Measurements from ENCODE around the gene NPBWR2. TPM values are rescaled to one million over a fixed set of nuclear protein-coding genes. Genes with fewer than 3 reads are reported as not detected.

The NPBWR2 gene
- total and polyA plus RNA-seq, 4 donors = not detected

DNA sequence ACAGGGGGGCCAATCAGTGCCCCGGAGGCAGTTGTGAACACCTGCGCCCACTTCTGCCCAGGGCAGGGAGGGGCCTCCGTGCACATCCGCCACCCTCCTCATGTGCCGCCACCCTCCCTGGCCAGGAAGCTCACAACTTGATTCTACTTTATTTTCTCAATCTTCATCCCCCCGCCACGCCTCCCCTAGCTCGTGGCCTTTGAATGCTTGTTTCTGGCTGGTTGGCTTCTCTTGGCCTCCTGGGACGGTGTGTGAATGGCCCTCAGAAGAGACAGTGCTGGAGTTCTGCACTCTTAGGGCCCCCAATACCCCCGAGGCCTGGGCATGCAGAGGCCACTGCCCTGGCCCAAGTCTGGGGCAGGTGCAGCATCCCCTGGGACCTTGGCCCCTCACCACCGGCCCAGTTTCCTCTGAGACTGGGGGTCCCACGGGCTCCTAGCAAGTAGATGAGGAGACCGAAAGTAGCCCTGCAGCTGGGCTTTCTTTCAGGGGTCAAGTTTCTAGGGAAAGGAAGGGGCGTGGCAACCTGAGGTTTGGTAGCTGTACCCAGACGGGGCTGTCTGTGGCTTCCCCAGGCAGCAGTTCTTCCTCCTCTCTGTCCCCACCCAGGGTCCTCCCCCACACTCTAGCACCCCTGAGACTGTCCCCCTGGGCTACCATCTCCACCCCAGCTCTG lies 29.4 kb downstream of the NPBWR2 start:
- Histone ChIP-seq H3K9me3 (ENCODE audit: control insufficient read depth in 4 of 4, low read length in 3 of 4) (no peaks in the 10 kb centered on the region), H3K36me3 (ENCODE audit: control insufficient read depth in 4 of 4, insufficient read depth in 3 of 4, low read depth in 1 of 4, low read length in 3 of 4) (peaks cover 0 to 4% (median 0%) of the 10 kb centered on the region in 4 donors), H3K27ac (ENCODE audit: low read depth in 1 of 2, low read length in 2 of 2) (peak overlapping the region; percentile 58 to 63), H3K4me1 (ENCODE audit: control insufficient read depth in 4 of 4, insufficient read depth in 4 of 4, low read length in 3 of 4) (peaks cover 7 to 25% (median 10%) of the 10 kb centered on the region in 4 donors), H3K27me3 (ENCODE audit: control insufficient read depth in 4 of 4, insufficient read depth in 4 of 4, low read length in 3 of 4) (no peaks in the 10 kb centered on the region), H3K4me3 (ENCODE audit: low read depth in 1 of 3, low read length in 3 of 3) (peak overlapping the region; percentile 6 to 61 (median 15)), H3K9ac (ENCODE audit: low read depth in 1 of 2, low read length in 2 of 2) (peak overlapping the region in 1 of 2 donors; percentile 25)
- DNase-seq (ENCODE audit: low spot score) = no peak
- TF ChIP-seq HNF4A (conservative IDR thresholded peaks at IDR 0.05) (no peak), NR2F2 (IDR thresholded peaks at IDR 0.05) (no peak), RAD21 (IDR thresholded peaks at IDR 0.05) (no peak), GABPA (IDR thresholded peaks at IDR 0.05 in 1 of 2, conservative IDR thresholded peaks at IDR 0.05 in 1 of 2) (no peak), YY1 (IDR thresholded peaks at IDR 0.05) (no peak), FOXA2 (IDR thresholded peaks at IDR 0.05) (no peak), RXRA (IDR thresholded peaks at IDR 0.05) (no peak), SP1 (IDR thresholded peaks at IDR 0.05) (no peak), EGR1 (IDR thresholded peaks at IDR 0.05; ENCODE audit: low read depth in 2 of 2) (no peak)
- TF ChIP-seq, protein P1, sequence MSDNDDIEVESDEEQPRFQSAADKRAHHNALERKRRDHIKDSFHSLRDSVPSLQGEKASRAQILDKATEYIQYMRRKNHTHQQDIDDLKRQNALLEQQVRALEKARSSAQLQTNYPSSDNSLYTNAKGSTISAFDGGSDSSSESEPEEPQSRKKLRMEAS (IDR thresholded peaks at IDR 0.05) = no peak
- TF ChIP-seq, protein P2, sequence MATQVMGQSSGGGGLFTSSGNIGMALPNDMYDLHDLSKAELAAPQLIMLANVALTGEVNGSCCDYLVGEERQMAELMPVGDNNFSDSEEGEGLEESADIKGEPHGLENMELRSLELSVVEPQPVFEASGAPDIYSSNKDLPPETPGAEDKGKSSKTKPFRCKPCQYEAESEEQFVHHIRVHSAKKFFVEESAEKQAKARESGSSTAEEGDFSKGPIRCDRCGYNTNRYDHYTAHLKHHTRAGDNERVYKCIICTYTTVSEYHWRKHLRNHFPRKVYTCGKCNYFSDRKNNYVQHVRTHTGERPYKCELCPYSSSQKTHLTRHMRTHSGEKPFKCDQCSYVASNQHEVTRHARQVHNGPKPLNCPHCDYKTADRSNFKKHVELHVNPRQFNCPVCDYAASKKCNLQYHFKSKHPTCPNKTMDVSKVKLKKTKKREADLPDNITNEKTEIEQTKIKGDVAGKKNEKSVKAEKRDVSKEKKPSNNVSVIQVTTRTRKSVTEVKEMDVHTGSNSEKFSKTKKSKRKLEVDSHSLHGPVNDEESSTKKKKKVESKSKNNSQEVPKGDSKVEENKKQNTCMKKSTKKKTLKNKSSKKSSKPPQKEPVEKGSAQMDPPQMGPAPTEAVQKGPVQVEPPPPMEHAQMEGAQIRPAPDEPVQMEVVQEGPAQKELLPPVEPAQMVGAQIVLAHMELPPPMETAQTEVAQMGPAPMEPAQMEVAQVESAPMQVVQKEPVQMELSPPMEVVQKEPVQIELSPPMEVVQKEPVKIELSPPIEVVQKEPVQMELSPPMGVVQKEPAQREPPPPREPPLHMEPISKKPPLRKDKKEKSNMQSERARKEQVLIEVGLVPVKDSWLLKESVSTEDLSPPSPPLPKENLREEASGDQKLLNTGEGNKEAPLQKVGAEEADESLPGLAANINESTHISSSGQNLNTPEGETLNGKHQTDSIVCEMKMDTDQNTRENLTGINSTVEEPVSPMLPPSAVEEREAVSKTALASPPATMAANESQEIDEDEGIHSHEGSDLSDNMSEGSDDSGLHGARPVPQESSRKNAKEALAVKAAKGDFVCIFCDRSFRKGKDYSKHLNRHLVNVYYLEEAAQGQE (IDR thresholded peaks at IDR 0.05) = no peak
- TF ChIP-seq, protein P3, sequence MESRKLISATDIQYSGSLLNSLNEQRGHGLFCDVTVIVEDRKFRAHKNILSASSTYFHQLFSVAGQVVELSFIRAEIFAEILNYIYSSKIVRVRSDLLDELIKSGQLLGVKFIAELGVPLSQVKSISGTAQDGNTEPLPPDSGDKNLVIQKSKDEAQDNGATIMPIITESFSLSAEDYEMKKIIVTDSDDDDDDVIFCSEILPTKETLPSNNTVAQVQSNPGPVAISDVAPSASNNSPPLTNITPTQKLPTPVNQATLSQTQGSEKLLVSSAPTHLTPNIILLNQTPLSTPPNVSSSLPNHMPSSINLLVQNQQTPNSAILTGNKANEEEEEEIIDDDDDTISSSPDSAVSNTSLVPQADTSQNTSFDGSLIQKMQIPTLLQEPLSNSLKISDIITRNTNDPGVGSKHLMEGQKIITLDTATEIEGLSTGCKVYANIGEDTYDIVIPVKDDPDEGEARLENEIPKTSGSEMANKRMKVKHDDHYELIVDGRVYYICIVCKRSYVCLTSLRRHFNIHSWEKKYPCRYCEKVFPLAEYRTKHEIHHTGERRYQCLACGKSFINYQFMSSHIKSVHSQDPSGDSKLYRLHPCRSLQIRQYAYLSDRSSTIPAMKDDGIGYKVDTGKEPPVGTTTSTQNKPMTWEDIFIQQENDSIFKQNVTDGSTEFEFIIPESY (IDR thresholded peaks at IDR 0.05) = no peak
- TF ChIP-seq, protein P4, sequence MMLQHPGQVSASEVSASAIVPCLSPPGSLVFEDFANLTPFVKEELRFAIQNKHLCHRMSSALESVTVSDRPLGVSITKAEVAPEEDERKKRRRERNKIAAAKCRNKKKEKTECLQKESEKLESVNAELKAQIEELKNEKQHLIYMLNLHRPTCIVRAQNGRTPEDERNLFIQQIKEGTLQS (IDR thresholded peaks at IDR 0.05) = no peak
- 70% methylated on average over 15 of the region's 15 CpGs for WGBS

DNA sequence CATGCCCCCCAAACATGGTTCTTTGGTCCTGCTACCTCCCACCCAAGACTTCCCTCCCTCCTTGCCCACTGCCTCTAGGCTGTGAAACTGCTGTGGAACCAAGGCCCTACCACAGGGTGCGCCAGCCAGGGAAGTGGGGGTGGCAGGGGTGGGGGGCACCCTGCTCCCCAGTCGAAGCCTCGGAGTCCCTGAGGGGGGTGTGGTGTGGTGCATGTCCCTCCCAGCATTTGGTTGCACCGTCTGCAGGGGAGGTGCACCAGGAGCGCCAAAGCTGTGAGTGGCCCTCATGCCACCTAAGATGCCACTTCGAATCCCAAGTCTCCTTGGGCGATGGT lies 29.9 kb downstream of the NPBWR2 start:
- WGBS = 77% methylated on average over 7 of the region's 7 CpGs
- Histone ChIP-seq H3K4me1 (ENCODE audit: control insufficient read depth in 4 of 4, insufficient read depth in 4 of 4, low read length in 3 of 4) (peaks cover 7 to 22% (median 10%) of the 10 kb centered on the region in 4 donors), H3K4me3 (ENCODE audit: low read depth in 1 of 3, low read length in 3 of 3) (peak overlapping the region in 2 of 3 donors; percentile 15 to 26)

More for the DNA sequence above, 29.9 kb downstream of the NPBWR2 start:
- no peaks in the 10 kb centered on the region for H3K27me3 ChIP-seq (ENCODE audit: control insufficient read depth in 4 of 4, insufficient read depth in 4 of 4, low read length in 3 of 4)
- no peak overlapping the region for H3K9ac ChIP-seq (ENCODE audit: low read depth in 1 of 2, low read length in 2 of 2)
- TF ChIP-seq HNF4A (conservative IDR thresholded peaks at IDR 0.05) (no peak), JUND (IDR thresholded peaks at IDR 0.05) (no peak), EGR1 (IDR thresholded peaks at IDR 0.05; ENCODE audit: low read depth in 2 of 2) (no peak), GABPA (IDR thresholded peaks at IDR 0.05 in 1 of 2, conservative IDR thresholded peaks at IDR 0.05 in 1 of 2) (no peak), FOXA1 (IDR thresholded peaks at IDR 0.05) (no peak), RXRA (IDR thresholded peaks at IDR 0.05) (no peak), FOXA2 (IDR thresholded peaks at IDR 0.05) (no peak), RAD21 (IDR thresholded peaks at IDR 0.05) (no peak), NR2F2 (IDR thresholded peaks at IDR 0.05) (no peak), TAF1 (conservative IDR thresholded peaks at IDR 0.05) (no peak), SP1 (IDR thresholded peaks at IDR 0.05) (no peak)
- TF ChIP-seq, protein P2 (IDR thresholded peaks at IDR 0.05) = no peak
- TF ChIP-seq, protein P5, sequence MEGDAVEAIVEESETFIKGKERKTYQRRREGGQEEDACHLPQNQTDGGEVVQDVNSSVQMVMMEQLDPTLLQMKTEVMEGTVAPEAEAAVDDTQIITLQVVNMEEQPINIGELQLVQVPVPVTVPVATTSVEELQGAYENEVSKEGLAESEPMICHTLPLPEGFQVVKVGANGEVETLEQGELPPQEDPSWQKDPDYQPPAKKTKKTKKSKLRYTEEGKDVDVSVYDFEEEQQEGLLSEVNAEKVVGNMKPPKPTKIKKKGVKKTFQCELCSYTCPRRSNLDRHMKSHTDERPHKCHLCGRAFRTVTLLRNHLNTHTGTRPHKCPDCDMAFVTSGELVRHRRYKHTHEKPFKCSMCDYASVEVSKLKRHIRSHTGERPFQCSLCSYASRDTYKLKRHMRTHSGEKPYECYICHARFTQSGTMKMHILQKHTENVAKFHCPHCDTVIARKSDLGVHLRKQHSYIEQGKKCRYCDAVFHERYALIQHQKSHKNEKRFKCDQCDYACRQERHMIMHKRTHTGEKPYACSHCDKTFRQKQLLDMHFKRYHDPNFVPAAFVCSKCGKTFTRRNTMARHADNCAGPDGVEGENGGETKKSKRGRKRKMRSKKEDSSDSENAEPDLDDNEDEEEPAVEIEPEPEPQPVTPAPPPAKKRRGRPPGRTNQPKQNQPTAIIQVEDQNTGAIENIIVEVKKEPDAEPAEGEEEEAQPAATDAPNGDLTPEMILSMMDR (IDR thresholded peaks at IDR 0.05; ENCODE audit: low read depth, low read length, missing input control) = no peak
- TF ChIP-seq, protein P3 (IDR thresholded peaks at IDR 0.05) = no peak
- DNase-seq (ENCODE audit: low spot score) = no peak
- H3K36me3 ChIP-seq (ENCODE audit: control insufficient read depth in 4 of 4, insufficient read depth in 3 of 4, low read depth in 1 of 4, low read length in 3 of 4) = peaks cover 0 to 6% (median 0%) of the 10 kb centered on the region in 4 donors
- no peaks in the 10 kb centered on the region for H3K9me3 ChIP-seq (ENCODE audit: control insufficient read depth in 4 of 4, low read length in 3 of 4)
- peak overlapping the region; percentile 41 to 58 for H3K27ac ChIP-seq (ENCODE audit: low read depth in 1 of 2, low read length in 2 of 2)

All from liver (tissue), 9 donors.